Measurements from ENCODE around the gene CARM1.
"Not testable (repeated sequence)": the region's sequence is repeated elsewhere in the genome, so short reads cannot be mapped to it uniquely, and the experiment has no call there.

The CARM1 gene

DNA sequence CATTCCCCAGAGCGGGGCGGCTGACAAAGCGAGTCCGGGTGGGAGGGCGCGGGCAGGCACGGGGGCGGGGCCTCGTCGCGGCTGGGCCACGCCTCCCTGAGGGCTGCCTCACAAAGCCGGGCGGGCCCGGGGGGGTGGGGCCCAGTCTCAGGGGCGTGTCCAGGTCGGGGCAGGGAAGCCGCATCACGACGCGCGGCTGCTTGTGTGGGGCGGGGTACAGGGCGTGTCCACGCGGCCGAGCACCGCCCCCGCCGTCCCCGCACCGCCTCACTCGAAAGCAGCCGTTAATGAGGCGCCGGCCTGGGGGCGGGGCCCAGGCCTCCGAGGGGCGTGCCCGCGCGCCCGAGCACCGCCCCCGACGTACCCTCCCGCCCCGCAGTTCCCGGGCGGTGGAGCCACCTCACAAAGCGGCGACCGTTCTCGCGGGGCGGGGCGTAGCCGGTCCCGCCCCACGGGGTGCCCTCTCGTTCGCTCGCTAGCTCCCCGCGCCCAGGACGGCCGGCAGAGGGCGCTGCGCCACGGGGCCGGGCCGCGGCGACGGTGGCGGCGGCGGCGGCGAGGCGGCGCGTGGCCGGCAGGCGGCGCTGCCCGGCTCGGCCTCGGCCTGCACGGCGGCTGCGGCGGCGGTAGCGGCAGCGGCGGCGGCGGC, at the start of gene CARM1:
TSS of gene CARM1 (plus strand) at position 599 of the 649 bp plus-strand sequence. CDS start 150 bp downstream, outside the sequence.
- peak; percentile 94 for DNase-seq

DNA sequence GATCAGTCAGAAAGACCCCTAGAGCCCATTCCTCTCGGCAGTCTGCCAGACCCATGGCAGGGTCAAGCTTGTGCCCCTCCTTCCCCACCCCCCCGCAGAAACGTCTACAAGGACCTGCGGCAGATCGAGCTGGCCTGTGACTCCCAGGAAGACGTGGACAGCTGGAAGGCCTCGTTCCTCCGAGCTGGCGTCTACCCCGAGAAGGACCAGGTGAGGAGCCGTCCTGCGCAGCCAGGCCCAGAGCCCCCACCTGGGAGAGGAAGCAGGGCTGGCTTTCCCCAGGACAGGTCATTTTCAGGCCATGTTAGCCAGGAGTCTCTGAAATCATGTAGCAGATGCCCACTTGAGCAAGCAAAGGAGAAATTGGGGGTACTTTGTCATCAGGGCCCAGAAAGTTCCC, 47.7 kb upstream of the CARM1 start:
- in situ Hi-C loops (cut with HindIII; ENCODE audit: low pct_ligation_motif_present, low pct_unique_long_range_greater_than_20kb, low sequenced_read_pairs) = no loop called here

More for the DNA sequence above, at the start of gene CARM1:
- in situ Hi-C loops (cut with HindIII; ENCODE audit: low pct_ligation_motif_present, low pct_unique_long_range_greater_than_20kb, low sequenced_read_pairs) = no loop called here

DNA sequence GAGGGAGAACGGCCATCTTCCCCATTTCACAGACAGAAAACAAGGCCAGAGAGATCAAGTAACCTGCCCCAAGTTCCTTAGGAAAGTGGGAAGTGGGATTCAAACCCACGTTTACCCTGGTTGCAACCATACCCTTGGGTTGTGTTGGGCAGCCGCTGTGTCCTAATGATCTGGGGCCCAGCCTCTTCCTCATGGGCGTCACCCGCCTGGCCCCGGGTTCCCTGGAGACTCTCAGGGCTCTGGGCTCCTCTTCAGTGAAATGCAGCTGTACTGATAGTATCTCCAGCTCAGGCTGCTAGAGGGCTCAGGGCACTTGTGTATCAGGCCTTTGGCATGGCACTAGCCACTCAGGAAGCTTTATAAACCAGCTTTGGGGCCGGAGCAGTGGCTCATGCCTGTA, 45.1 kb upstream of the CARM1 start:
- in situ Hi-C loops (cut with HindIII; ENCODE audit: low pct_ligation_motif_present, low pct_unique_long_range_greater_than_20kb, low sequenced_read_pairs) = no loop called here
- no peak for DNase-seq

More for the DNA sequence above, 47.7 kb upstream of the CARM1 start:
- DNase-seq = no peak

DNA sequence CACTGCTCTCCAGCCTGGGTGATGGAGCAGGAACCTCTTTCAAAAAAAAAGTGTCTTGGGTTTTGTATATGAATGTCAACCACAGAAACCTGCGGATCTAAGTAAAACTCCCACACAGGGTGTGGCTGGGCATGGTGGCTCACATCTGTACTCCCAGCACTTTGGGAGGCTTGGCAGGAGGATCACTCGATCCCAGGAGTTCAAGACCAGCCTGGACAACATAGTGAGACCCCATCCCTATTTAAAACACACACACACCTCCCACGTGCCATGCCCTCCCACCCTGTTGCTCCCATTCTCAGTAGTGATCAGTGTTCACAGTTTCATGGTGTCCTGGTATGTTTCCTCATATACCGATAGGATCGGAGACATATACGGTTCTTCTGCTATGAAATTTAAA, 44.5 kb upstream of the CARM1 start:
- DNase-seq = no peak
- in situ Hi-C loops (cut with HindIII; ENCODE audit: low pct_ligation_motif_present, low pct_unique_long_range_greater_than_20kb, low sequenced_read_pairs) = no loop called here

DNA sequence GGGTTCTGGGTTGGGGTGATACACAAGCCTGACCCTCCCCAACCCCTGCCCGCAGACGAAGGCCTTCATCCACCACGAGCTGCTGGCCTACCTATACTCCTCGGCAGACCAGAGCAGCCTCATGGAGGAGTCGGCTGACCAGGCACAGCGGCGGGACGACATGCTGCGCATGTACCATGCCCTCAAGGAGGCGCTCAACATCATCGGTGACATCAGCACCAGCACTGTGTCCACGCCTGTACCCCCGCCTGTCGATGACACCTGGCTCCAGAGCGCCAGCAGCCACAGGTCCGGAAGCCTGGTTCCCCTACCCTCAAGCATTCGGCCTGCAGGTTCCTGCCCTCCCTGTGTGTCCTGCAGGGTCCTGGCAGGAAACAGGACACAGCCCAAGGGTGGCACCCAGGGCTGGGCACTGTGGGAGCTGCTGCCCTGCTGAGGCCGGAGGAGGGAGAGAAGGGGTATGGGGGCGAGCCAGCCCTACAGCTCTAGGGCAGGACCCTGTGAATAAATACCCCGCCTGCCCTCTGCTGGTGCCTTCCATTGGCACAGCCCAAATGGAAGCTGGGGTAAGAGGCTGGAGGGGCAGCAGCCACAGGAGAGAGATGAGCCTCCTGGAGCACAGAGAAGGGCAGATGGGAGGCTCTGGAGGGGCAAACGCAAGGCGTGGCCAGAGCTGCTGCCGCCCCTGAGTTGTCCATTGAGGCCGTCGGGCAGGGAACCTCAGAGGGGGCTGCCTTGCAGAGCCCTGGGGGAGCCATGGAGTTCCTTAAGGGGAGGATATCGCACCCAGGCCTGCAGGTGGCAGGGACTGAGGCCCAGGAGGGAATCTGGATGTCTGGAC, 42.2 kb upstream of the CARM1 start:
- in situ Hi-C loops (cut with HindIII; ENCODE audit: low pct_ligation_motif_present, low pct_unique_long_range_greater_than_20kb, low sequenced_read_pairs) = no loop called here
- peak; percentile 19 for DNase-seq

DNA sequence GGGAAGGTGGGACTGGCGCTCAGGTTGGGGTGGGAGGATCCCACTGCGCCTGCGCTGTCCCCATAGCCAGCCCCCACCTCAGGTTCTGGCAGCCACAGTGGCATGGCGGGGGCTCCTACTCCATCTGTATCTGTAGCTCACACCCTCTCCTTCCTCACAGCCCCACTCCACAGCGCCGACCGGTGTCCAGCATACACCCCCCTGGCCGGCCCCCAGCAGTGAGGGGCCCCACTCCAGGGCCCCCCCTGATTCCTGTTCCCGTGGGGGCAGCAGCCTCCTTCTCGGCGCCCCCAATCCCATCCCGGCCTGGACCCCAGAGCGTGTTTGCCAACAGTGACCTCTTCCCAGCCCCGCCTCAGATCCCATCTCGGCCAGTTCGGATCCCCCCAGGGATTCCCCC, 41.4 kb upstream of the CARM1 start:
- no peak for DNase-seq
- in situ Hi-C loops (cut with HindIII; ENCODE audit: low pct_ligation_motif_present, low pct_unique_long_range_greater_than_20kb, low sequenced_read_pairs) = no loop called here

DNA sequence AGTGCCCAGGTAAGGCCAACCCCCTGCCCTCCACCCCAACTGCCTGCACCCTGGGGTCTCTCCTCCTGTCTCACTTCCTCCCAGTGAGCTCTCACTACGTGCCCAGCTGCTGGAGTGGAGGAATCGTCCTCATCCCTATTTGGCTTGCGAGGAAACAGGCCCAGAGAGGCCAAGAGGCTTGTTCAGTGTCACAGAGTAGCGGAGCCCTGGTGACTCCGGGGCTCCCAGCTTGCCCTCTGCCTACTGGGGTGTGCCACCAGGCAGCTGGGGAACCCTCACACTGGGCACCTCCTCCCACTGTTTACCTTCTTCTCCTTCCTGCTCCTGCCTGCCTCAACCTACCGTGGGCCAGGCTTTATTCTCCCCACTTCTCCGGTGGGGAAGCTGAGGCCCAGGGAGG, 41.0 kb upstream of the CARM1 start:
- in situ Hi-C loops (cut with HindIII; ENCODE audit: low pct_ligation_motif_present, low pct_unique_long_range_greater_than_20kb, low sequenced_read_pairs) = no loop called here

DNA sequence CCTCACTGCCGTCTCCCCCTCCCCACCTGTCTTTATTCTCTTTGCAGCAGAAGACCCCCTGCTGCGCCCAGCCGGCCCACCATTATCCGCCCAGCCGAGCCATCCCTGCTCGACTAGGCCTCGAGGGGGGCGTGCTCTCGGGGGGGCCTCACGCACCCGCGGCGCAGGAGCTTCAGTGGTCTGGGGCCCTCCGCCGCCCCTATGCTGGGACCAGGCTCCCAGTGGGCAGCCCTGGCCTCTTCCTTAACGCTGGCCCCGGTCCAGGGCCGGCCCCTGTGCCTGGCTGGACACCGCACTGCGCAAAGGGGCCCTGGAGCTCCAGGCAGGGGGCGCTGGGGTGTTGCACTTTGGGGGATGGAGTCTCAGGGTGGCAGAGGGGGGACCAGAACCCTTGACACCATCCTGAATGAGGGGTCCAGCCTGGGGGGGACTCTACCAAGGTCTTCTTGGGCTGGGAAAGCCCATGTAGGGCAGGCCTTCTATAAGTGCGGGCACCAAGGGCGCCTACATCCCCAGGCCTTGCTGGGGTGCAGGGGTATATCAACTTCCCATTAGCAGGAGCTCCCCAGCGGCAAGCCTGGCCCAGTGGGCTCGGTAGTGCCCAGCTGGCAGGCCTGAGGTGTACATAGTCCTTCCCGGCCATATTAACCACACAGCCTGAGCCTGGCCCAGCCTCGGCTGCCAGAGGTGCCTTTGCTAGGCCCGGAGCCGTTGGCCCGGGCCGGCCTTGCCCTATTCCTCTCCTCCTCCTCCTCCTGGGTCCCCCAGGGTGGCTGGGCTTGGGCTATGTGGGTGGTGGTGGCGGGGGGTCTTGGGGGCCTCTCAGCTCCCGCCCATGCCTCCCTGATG, 40.2 kb upstream of the CARM1 start:
- in situ Hi-C loops (cut with HindIII; ENCODE audit: low pct_ligation_motif_present, low pct_unique_long_range_greater_than_20kb, low sequenced_read_pairs) = no loop called here
- no peak for DNase-seq

More for the DNA sequence above, 41.0 kb upstream of the CARM1 start:
- DNase-seq = no peak

DNA sequence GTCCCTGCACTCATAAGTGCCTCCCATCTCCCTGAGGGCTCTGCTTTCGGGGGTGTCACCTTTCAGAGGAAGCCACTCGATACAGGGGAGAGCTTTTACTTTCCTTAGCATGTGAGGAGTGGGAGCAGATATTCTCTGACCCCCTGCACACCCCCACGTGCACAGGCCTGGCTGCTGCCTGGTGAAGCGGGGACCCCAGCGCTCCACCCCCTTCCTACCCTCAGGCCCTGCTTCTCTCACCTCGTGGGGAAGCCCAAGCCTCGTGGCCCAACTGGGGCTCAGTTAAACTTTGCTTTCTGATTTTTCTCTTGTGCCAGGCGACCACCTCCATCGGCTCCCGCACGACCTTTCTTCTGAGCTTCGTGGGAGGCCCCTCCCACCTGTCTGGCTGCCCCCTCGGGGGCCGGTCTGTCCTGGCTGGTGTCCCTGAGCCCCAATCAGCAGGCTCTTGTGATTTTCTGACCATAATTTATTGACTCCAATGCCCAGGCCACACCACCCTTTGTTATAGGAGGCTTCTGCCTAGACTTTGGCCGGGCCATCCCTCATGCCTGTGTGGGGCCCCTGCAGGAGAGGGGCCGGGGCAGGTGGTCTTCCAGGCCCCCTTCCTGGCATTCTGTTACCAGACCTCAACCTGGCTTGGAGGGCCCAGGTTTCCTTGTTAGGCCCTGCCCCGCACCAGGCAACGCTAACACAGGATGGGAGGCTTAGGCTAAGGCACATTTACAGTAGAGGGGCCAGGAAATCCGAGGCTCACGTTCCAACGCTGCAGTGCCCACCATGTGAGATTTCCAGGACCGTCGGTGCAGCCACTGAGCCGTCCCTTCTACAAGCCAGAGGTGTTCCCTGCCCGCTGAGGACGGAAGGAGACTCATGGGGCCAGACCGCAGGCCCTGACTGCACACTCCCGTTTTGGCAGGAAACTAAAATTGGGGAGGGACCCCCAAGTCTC, 39.1 kb upstream of the CARM1 start:
- in situ Hi-C loops (cut with HindIII; ENCODE audit: low pct_ligation_motif_present, low pct_unique_long_range_greater_than_20kb, low sequenced_read_pairs) = no loop called here
- no peak for DNase-seq

DNA sequence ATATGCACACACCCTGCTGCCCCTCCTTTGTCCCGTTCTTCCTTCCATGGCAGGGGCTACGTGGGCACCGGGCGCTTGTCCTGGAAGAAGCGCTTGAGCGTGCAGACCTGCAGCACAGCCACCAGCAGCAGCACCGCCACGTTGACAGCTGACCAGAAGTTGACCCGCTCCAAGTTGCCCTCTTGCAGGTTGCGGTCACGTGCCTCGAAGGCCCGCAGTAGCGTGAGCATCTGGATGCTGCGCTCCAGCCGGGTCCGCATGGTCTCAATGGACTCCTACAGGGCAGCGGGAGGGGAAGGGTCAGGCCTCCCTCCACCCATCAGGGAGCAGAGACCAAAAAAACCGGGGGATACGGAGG, 38.4 kb upstream of the CARM1 start:
- in situ Hi-C loops (cut with HindIII; ENCODE audit: low pct_ligation_motif_present, low pct_unique_long_range_greater_than_20kb, low sequenced_read_pairs) = no loop called here
- no peak for DNase-seq

DNA sequence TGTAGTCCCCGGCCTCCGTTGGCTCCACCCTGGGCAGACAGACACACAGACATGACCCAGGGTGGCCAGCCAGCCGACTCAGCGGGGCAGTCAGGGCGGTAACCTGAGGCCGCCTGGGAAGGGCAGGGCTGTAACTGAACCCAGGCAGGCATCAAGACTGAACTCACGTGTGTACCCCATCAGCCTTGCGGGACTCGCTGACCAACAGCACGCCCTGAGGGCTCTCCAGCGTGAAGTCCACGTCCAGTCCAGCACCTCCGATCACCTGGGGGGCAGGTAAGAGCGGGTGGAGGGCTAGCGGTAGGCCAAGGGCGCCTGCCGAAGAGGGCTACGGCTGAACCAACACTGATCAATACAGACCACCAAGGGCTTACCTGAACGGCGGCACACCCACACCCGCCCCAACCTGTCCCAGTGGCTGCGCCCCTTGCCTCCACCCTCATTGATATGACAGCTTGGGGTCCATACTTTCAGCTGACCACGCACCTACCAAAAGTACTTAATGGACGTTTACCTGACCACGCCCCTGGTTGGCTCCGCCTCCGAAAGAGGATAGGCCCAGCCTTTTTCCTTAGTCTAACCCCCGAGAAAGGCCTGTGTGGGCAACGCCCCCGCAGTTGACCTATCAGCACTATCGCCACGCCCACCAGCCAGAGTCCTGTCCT, 36.1 kb upstream of the CARM1 start:
- in situ Hi-C loops (cut with HindIII; ENCODE audit: low pct_ligation_motif_present, low pct_unique_long_range_greater_than_20kb, low sequenced_read_pairs) = no loop called here
- DNase-seq = no peak

DNA sequence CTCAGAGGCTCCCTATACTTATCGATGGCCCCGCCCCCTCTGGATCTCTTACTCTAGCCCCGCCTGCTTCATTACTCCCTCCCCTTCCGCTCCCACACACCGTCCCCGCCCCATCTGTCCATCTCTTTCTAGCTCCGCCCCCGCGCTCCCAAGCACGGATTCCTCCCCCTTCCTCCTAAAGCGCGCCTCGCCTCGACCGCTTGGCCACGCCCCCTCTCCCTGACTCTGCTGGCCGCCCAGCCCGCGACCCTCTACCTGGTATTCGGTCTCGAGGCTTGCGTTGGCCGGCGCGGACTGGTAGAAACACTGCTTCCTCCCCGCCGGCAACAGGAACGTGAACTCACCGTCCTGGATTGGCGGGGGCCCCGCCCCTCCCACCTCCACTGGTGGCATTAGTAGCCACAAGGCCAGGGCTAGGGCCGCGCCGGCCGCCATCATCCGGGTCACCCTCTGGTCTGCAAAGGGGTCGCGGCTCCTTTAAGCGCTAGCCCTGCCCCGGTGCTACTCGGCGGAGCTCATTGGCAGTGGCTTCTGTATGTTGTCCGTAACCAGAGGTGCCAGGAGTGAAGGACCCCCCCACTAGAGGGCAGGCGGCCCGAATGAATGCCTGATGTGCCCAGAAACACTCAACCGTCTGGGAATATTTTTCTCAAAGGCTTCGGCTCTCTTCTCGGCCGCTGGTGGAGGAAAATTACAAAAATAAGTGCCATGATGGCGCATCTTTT, 35.4 kb upstream of the CARM1 start, which contains the start of gene TMED1:
TSS of gene TMED1 (minus strand) at position 459 of the 725 bp plus-strand sequence. CDS start at position 438, 21 bp downstream.
- DNase-seq = peak; percentile 99
- in situ Hi-C loops (cut with HindIII; ENCODE audit: low pct_ligation_motif_present, low pct_unique_long_range_greater_than_20kb, low sequenced_read_pairs) = no loop called here

DNA sequence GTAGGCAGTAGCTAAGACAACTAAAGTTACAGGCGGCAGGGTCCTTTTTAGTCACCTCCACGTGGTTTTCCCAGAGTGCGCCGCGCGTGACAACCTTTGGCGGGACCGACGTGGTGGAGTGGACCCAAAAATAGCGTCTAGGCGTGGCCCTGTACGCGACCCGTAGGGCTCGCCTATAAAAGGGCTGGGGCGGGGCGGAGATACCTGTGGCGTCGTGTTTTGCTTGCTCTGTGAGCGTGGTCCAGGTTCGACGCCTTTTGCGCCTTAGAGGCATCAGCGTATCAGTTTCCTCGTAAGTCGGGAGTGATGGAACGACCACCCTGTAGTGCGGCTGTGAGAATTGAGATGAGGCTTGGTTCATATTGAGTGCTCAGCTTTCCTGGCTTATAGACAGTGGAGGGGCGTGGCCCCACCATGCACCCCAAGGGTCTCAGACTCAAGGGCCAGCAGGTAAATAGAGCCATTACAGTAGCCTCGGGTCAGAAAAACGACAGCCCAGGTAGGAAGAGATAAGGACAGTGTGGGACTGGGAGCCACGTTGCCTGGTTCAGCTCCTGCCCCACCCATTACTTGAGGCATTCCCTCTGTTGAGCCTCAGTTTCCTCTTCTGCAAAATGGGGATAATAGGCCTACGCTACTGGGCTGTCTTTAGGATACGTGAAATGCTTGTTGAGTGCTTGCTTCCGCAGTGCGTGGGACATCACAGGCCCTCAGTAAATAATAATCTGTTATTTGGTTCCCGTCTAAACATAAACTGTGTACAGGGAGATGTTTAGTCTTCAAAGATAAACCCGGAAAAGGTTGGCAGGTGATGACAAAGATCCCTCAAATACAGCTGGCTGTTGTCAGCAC, 34.6 kb upstream of the CARM1 start:
- DNase-seq = no peak
- in situ Hi-C loops (cut with HindIII; ENCODE audit: low pct_ligation_motif_present, low pct_unique_long_range_greater_than_20kb, low sequenced_read_pairs) = no loop called here

DNA sequence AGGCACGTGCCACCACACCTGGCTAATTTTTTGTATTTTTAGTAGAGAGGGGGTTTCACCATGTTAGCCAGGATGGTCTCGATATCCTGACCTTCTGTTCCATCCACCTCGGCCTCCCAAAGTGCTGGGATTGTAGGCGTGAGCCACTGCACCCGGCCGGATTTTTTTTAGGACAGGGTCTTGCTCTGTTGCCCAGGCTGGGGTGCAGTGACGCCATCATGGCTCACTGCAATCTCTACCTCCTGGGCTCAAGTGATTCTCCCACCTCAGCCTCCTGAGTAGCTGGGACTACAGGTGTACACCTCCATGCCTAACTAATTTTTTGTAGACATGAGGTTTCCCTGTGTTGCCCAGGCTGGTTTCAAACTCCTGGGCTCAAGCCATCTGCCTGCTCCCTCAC, 33.7 kb upstream of the CARM1 start:
- in situ Hi-C loops (cut with HindIII; ENCODE audit: low pct_ligation_motif_present, low pct_unique_long_range_greater_than_20kb, low sequenced_read_pairs); DNase-seq: not testable (repeated sequence)

DNA sequence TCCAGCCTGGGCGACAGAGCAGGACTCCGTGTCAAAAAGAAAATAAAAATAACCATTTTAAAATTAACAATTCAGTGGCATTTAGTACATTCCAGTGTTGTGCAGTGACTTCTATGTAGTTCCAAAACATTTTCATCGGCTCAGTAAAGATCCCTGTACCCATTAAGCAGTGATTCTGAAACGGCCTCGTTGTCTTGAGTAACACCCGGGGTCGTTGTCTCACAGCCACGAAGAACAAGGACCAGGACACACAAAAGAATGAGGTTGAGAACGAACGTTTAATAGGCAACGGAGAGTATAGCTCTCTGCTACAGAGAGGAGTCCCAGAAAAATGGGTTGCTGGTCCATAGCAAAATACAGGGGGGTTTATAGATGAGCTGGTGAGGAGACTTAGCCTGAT, 33.0 kb upstream of the CARM1 start:
- DNase-seq = no peak
- in situ Hi-C loops (cut with HindIII; ENCODE audit: low pct_ligation_motif_present, low pct_unique_long_range_greater_than_20kb, low sequenced_read_pairs) = no loop called here
